PC-9 (cell line): ENCODE data around the gene SLC38A9. TPM values are rescaled to one million over a fixed set of nuclear protein-coding genes. Genes with fewer than 3 reads are reported as not detected.

ENCODE experiments used
- BruUV-seq: library from RNA; stranded (reverse); fragments of 400-500 nt; replicated peaks from 2 replicates; lab custom pipeline; 2021; lab: Mats Ljungman, UMichigan
- CTCF ChIA-PET: fragments of 300-600 bp; sonication (Branson Sonifier 250); formaldehyde crosslinking; loops from one replicate; lab custom pipeline; 2022; ENCODE audit warnings: antibody characterized with exemption; lab: Charles Lee
- POLR2A ChIA-PET: fragments of 300-600 bp; sonication (Branson Sonifier 250); formaldehyde crosslinking; loops from one replicate; lab custom pipeline; 2022; ENCODE audit warnings: antibody characterized with exemption; ENCODE audit not compliant: unreplicated experiment; lab: Charles Lee
- DNase-seq, 2 experiments: peaks; one replicate each; pipeline versions ENCODE4 v3.0.0 to v3.0.0-alpha.2; 2015 to 2022; ENCODE audit warnings: mixed read lengths in 1 of 2
- H2AFZ ChIP-seq: fragments of 200-600 bp; sonication (generic); 2 replicates; pipeline ENCODE4 v1.8.1; 2017; ENCODE audit warnings: antibody characterized with exemption
- H3F3A ChIP-seq: fragments of 200-600 bp; sonication (generic); 2 replicates; pipeline ENCODE4 v1.8.1; 2017; ENCODE audit warnings: antibody characterized with exemption, mild to moderate bottlenecking, low read depth; ENCODE audit not compliant: insufficient read depth
- H3K27ac ChIP-seq: fragments of 200-600 bp; sonication (generic); 2 replicates; pipeline ENCODE4 v1.6.1; 2016; ENCODE audit warnings: mixed run types
- H3K27me3 ChIP-seq: fragments of 200-600 bp; sonication (generic); 2 replicates; pipeline ENCODE4 v1.6.1; 2016; ENCODE audit warnings: low read depth, mixed run types; ENCODE audit not compliant: insufficient read depth
- H3K36me3 ChIP-seq: fragments of 200-600 bp; sonication (generic); 2 replicates; pipeline ENCODE4 v1.6.1; 2016; ENCODE audit warnings: low read depth, mixed run types
- H3K4me1 ChIP-seq: fragments of 200-600 bp; sonication (generic); replicated peaks from 2 replicates; pipeline ENCODE4 v1.6.1; 2016; ENCODE audit warnings: mixed run types; ENCODE audit not compliant: insufficient read depth
- H3K4me2 ChIP-seq: fragments of 200-600 bp; sonication (generic); 2 replicates; pipeline ENCODE4 v1.6.1; 2017; ENCODE audit warnings: mixed run types
- H3K4me3 ChIP-seq: fragments of 200-600 bp; sonication (generic); 2 replicates; pipeline ENCODE4 v1.6.1; 2016; ENCODE audit warnings: mixed run types
- H3K79me2 ChIP-seq: fragments of 200-600 bp; sonication (generic); 2 replicates; pipeline ENCODE4 v1.6.1; 2017; ENCODE audit warnings: low read depth, mixed run types
- H3K9me2 ChIP-seq: fragments of 200-600 bp; sonication (generic); 2 replicates; pipeline ENCODE4 v1.8.1; 2017; ENCODE audit warnings: mild to moderate bottlenecking; ENCODE audit not compliant: insufficient read depth
- H3K9me3 ChIP-seq: fragments of 200-600 bp; sonication (generic); 2 replicates; pipeline ENCODE4 v1.8.1; 2016; ENCODE audit warnings: low read depth; ENCODE audit not compliant: insufficient read depth
- H4K20me1 ChIP-seq: fragments of 200-600 bp; sonication (generic); 2 replicates; pipeline ENCODE4 v1.8.1; 2017; ENCODE audit not compliant: insufficient read depth
- CTCF ChIP-seq: fragments of 200-600 bp; sonication (generic); conservative IDR thresholded peaks from 2 replicates; pipeline ENCODE4 v1.6.1; 2017; ENCODE audit warnings: mixed run types, antibody characterized with exemption, mild to moderate bottlenecking, moderate library complexity
- EZH2 ChIP-seq: fragments of 200-600 bp; sonication (generic); IDR thresholded peaks from 2 replicates; pipeline ENCODE4 v1.8.0; 2017; ENCODE audit warnings: antibody characterized with exemption, low read depth
- intact Hi-C: fragments of 100-400 bp; cut with micrococcal nuclease; formaldehyde crosslinking; loops from one replicate; pipeline ENCODE4 v1.10.0; 2022; ENCODE audit not compliant: unreplicated experiment
- total RNA-seq: library from RNA; stranded (reverse); gene quantifications from 2 replicates; pipeline ENCODE4 v1.2.3, GENCODE V29; 2021

The SLC38A9 gene
- total RNA-seq, 1 experiment from 2014 or later: 26.6 TPM

GRCh38 chr5:55618318-55618717, 93.8 kb downstream of the SLC38A9 start:
- no peaks in the 10 kb centered on the region for H3K9me2 ChIP-seq
- no peaks in the 10 kb centered on the region for H3K36me3 ChIP-seq
- H3K27ac ChIP-seq: no peak overlapping the region
- no peak overlapping the region for H3K4me2 ChIP-seq
- H3K4me1 ChIP-seq: peaks cover 24% of the 10 kb centered on the region
- no peak overlapping the region for H3K4me3 ChIP-seq
- CTCF ChIA-PET: no interaction called here
- no peak for DNase-seq
- TF ChIP-seq EZH2 (no peak), CTCF (no peak)
- H2AFZ ChIP-seq: no peak overlapping the region
- H3K79me2 ChIP-seq: no peaks in the 10 kb centered on the region
- POLR2A ChIA-PET: no interaction called here
- intact Hi-C loops: no loop called here
- no peaks in the 10 kb centered on the region for H3K27me3 ChIP-seq
- BruUV-seq: no TSS peak
- H4K20me1 ChIP-seq: no peaks in the 10 kb centered on the region
- H3F3A ChIP-seq: no peaks in the 10 kb centered on the region
- no peaks in the 10 kb centered on the region; the same call in 1 of the 2 replicates for H3K9me3 ChIP-seq

- H4K20me1 ChIP-seq: no peaks in the 10 kb centered on the region
- H2AFZ ChIP-seq: no peak overlapping the region
- BruUV-seq: no TSS peak
- no peak for DNase-seq
- no peak overlapping the region for H3K4me3 ChIP-seq
- no peaks in the 10 kb centered on the region for H3K36me3 ChIP-seq
- no peak overlapping the region for H3K27ac ChIP-seq
- intact Hi-C loops: no loop called here
- no peaks in the 10 kb centered on the region for H3F3A ChIP-seq
- CTCF ChIA-PET: no interaction called here
- peaks cover 13% of the 10 kb centered on the region for H3K4me1 ChIP-seq
- no peak overlapping the region for H3K4me2 ChIP-seq
- H3K27me3 ChIP-seq: no peaks in the 10 kb centered on the region
- POLR2A ChIA-PET: no interaction called here
- H3K9me3 ChIP-seq: no peaks in the 10 kb centered on the region; the same call in 1 of the 2 replicates
- H3K9me2 ChIP-seq: no peaks in the 10 kb centered on the region
- H3K79me2 ChIP-seq: no peaks in the 10 kb centered on the region
- TF ChIP-seq CTCF: no peak
- no peak for TF ChIP-seq EZH2
Observed at GRCh38 chr5:55613112-55613868, 98.8 kb downstream of the SLC38A9 start.

GRCh38 chr5:55610542-55610941, 101.6 kb downstream of the SLC38A9 start:
- H3K4me1 ChIP-seq: 0 out of 2 replicates have a peak, but pooled peaks cover 3% of the 10 kb centered on the region
- ChIA-PET POLR2A (no interaction called here), CTCF (no interaction called here)
- no peak overlapping the region for H3K4me2 ChIP-seq
- no peaks in the 10 kb centered on the region for H3K9me2 ChIP-seq
- H3K27ac ChIP-seq: no peak overlapping the region
- no peaks in the 10 kb centered on the region for H3K36me3 ChIP-seq
- H3K4me3 ChIP-seq: no peak overlapping the region
- TF ChIP-seq CTCF (no peak), EZH2 (no peak)
- no peaks in the 10 kb centered on the region; the same call in 1 of the 2 replicates for H3K9me3 ChIP-seq
- no TSS peak for BruUV-seq
- intact Hi-C loops: no loop called here
- H3K27me3 ChIP-seq: no peaks in the 10 kb centered on the region
- 0 out of 2 replicates have a peak, but pooled peaks cover 8% of the 10 kb centered on the region for H3F3A ChIP-seq
- H3K79me2 ChIP-seq: no peaks in the 10 kb centered on the region
- H2AFZ ChIP-seq: no peak overlapping the region
- no peak for DNase-seq
- H4K20me1 ChIP-seq: no peaks in the 10 kb centered on the region
